Spleen (tissue), 7 donors: ENCODE results near the gene THOC6.
"Not testable (repeated sequence)": the region's sequence is repeated elsewhere in the genome, so short reads cannot be mapped to it uniquely, and the experiment has no call there.

Experiments
- CTCF ChIP-seq, 11 experiments: fragments of 200-600 bp in 7 of 11; fragments of 450-650 bp in 4 of 11; sonication (generic) in 4 of 11; IDR thresholded peaks in 8 of 11; conservative IDR thresholded peaks in 3 of 11; 1 replicate in 7 of 11; 2 replicates in 4 of 11; pipeline versions ENCODE4 v1.4.0 to v1.8.0; 2016 to 2021; ENCODE audit warnings: antibody characterized with exemption in 11 of 11, inconsistent platforms in 4 of 11, mild to moderate bottlenecking in 1 of 11
- POLR2AphosphoS5 ChIP-seq, 3 donors: sonication (generic); formaldehyde crosslinking; IDR thresholded peaks; one replicate each; pipeline ENCODE4 v1.5.1; 2017; ENCODE audit warnings: antibody characterized with exemption in 3 of 3
- donor health status: DM: no; HTN: no; CAD: no; lungs with moderate emphysema.
- donor health status: DM: no; HTN: no; CAD: no.
- donor health status: DM: no; HTN: no; CAD: no.

GRCh38 chr16:3053330-3053710 lies 29.5 kb downstream of the THOC6 start:
- not testable (repeated sequence) for TF ChIP-seq CTCF (IDR thresholded peaks at IDR 0.05 in 8 of 11, conservative IDR thresholded peaks at IDR 0.05 in 3 of 11)
- TF ChIP-seq POLR2AphosphoS5 (IDR thresholded peaks at IDR 0.05): peak in 1 of 3 donors; percentile 50
